Lower leg skin (tissue), 4 donors: ENCODE data around the gene NPLOC4. TPM values are rescaled to one million over a fixed set of nuclear protein-coding genes. Genes with fewer than 3 reads are reported as not detected.
"Not testable (repeated sequence)": the region's sequence is repeated elsewhere in the genome, so short reads cannot be mapped to it uniquely, and the experiment has no call there.

Source experiments
- DNase-seq, 2 donors: peaks; one replicate each; pipeline ENCODE4 v3.0.0-alpha.2; 2019; ENCODE audit warnings: low spot score in 2 of 2
- H3K4me3 ChIP-seq: fragments of 200-600 bp; sonication (generic); 2 replicates; pipeline ENCODE4 v1.5.1; 2017; ENCODE audit warnings: mild to moderate bottlenecking, low read depth; ENCODE audit not compliant: poor library complexity, severe bottlenecking
- CTCF ChIP-seq, 3 donors: fragments of 450-650 bp; IDR thresholded peaks; one replicate each; pipeline ENCODE4 v1.5.1; 2016; ENCODE audit warnings: antibody characterized with exemption in 3 of 3, mild to moderate bottlenecking in 3 of 3, moderate library complexity in 2 of 3
- POLR2A ChIP-seq, 2 donors: fragments of 450-650 bp; IDR thresholded peaks; one replicate each; pipeline ENCODE4 v1.6.1; 2016 to 2017; ENCODE audit warnings: antibody characterized with exemption in 2 of 2, mild to moderate bottlenecking in 1 of 2, moderate library complexity in 1 of 2
- WGBS, 2 donors: methylation state at CpG; one replicate each; pipeline ENCODE4 v1.1.5; 2018; 5-methylcytosine and 5-hydroxymethylcytosine counted together
- intact Hi-C: fragments of 100-400 bp; cut with DNase I; formaldehyde crosslinking; loops from one replicate; pipeline ENCODE4 v1.15.0; 2023; ENCODE audit warnings: low total_unique reads
- total RNA-seq, 4 donors: library from RNA; depleted of rRNA; stranded (reverse); fragments of >200 nt; gene quantifications; one replicate each; pipeline ENCODE4 v1.1.0, GENCODE V29; 2016

NPLOC4 gene
- total RNA-seq, 4 donors from 2014 or later: 49.3 to 78.7 (median 67.8) TPM

GRCh38 chr17:81593105-81593871 is 43.6 kb downstream of the NPLOC4 start:
- TF ChIP-seq CTCF (IDR thresholded peaks at IDR 0.05): no peak
- TF ChIP-seq POLR2A (IDR thresholded peaks at IDR 0.05): no peak
- 91 to 94% methylated on average over 11 of the region's 11 CpGs for WGBS, 2 donors
- intact Hi-C loops: no loop called here
- no peak for DNase-seq
- H3K4me3 ChIP-seq: no peak overlapping the region

GRCh38 chr17:81591971-81592370 is 44.9 kb downstream of the NPLOC4 start:
- intact Hi-C loops: no loop called here
- H3K4me3 ChIP-seq: no peak overlapping the region
- no peak for DNase-seq
- WGBS, 2 donors: 91 to 93% methylated on average over 14 of the region's 14 CpGs
- TF ChIP-seq CTCF (IDR thresholded peaks at IDR 0.05) (no peak), POLR2A (IDR thresholded peaks at IDR 0.05) (no peak)

- no peak overlapping the region for H3K4me3 ChIP-seq
- TF ChIP-seq CTCF (IDR thresholded peaks at IDR 0.05) (no peak), POLR2A (IDR thresholded peaks at IDR 0.05) (no peak)
- intact Hi-C loops: no loop called here
- WGBS, 2 donors: 92 to 93% methylated on average over 8 of the region's 8 CpGs
- DNase-seq: no peak
Measured at GRCh38 chr17:81590121-81590520, 46.8 kb downstream of the NPLOC4 start.

GRCh38 chr17:81589612-81590011 is 47.3 kb downstream of the NPLOC4 start:
- 89 to 92% methylated on average over 5 of the region's 5 CpGs for WGBS, 2 donors
- DNase-seq: no peak
- intact Hi-C loops: no loop called here
- TF ChIP-seq POLR2A (IDR thresholded peaks at IDR 0.05) (no peak), CTCF (IDR thresholded peaks at IDR 0.05) (no peak)
- no peak overlapping the region for H3K4me3 ChIP-seq

GRCh38 chr17:81586096-81586495 is 50.8 kb downstream of the NPLOC4 start:
- WGBS, 2 donors: 90 to 93% methylated on average over 4 of the region's 4 CpGs
- TF ChIP-seq POLR2A (IDR thresholded peaks at IDR 0.05): no peak
- TF ChIP-seq CTCF (IDR thresholded peaks at IDR 0.05): no peak
- no peak overlapping the region for H3K4me3 ChIP-seq
- no peak for DNase-seq
- intact Hi-C loops: no loop called here

GRCh38 chr17:81584771-81585170 is 52.1 kb downstream of the NPLOC4 start:
- 89 to 96% methylated on average over 14 of the region's 14 CpGs for WGBS, 2 donors
- H3K4me3 ChIP-seq, DNase-seq, intact Hi-C loops: not testable (repeated sequence)
